ENCODE data around the gene RNASEH2C. TPM values are rescaled to one million over a fixed set of nuclear protein-coding genes. Genes with fewer than 3 reads are reported as not detected.

RNASEH2C gene
- total and polyA plus RNA-seq, 2 of the 4 experiments (the other 2 are of a cell fraction) = 34.8 to 40.0 TPM

- Histone ChIP-seq H2AK5ac (ENCODE audit: low read depth, low read length) (no peak overlapping the region), H2BK5ac (ENCODE audit: low read depth, low read length, poor library complexity, severe bottlenecking) (no peak overlapping the region), H3K9me1 (ENCODE audit: insufficient read depth, low read length) (no peaks in the 10 kb centered on the region), H4K20me1 (ENCODE audit: insufficient read depth, low read length) (no peaks in the 10 kb centered on the region), H4K8ac (ENCODE audit: low read depth in 2 of 2, low read length in 2 of 2) (no peak overlapping the region), H3K36me3 (ENCODE audit: control insufficient read depth, insufficient read depth, low read length) (no peaks in the 10 kb centered on the region), H3K27ac (ENCODE audit: insufficient read depth, low read length) (no peak overlapping the region), H3K9ac (ENCODE audit: low read depth, low read length) (no peak overlapping the region), H2AFZ (replicated peaks; ENCODE audit: low read length, poor library complexity) (no peak overlapping the region), H3K4me1 (ENCODE audit: control insufficient read depth, insufficient read depth, low read length) (no peaks in the 10 kb centered on the region), H3K79me1 (ENCODE audit: low read depth in 1 of 2, low read length in 2 of 2) (no peaks in the 10 kb centered on the region), H2BK20ac (ENCODE audit: low read depth, low read length) (no peak overlapping the region), H3K23ac (ENCODE audit: low read depth, low read length) (no peak overlapping the region), H2BK120ac (ENCODE audit: low read depth, low read length) (no peak overlapping the region), H3K4ac (ENCODE audit: low read depth, low read length) (no peak overlapping the region), H2BK15ac (ENCODE audit: low read depth, low read length) (no peak overlapping the region), H4K5ac (ENCODE audit: low read depth, low read length) (no peak overlapping the region), H3K9me3 (ENCODE audit: control insufficient read depth, insufficient read depth, low read length) (peaks cover 2% of the 10 kb centered on the region; the same call in 1 of the 2 replicates), H3K14ac (replicated peaks; ENCODE audit: low read depth, low read length) (no peak overlapping the region), H3K4me3 (ENCODE audit: insufficient read depth, low read depth, low read length) (no peak overlapping the region), H4K91ac (ENCODE audit: insufficient read depth, low read depth, low read length) (no peak overlapping the region), H2AK9ac (replicated peaks; ENCODE audit: low read depth, low read length, poor library complexity) (no peak overlapping the region), H3K56ac (ENCODE audit: extremely low read depth, insufficient read depth, low read length) (no peak overlapping the region), H3K27me3 (ENCODE audit: control insufficient read depth, insufficient read depth, low read length) (peaks cover 12% of the 10 kb centered on the region), H3K4me2 (ENCODE audit: low read depth, low read length) (no peak overlapping the region), H3K18ac (ENCODE audit: low read depth, low read length) (no peak overlapping the region)
- ATAC-seq (ENCODE audit: low read depth) (no peak), DNase-seq (no peak)
- dilution Hi-C loops (cut with HindIII; ENCODE audit: low sequenced_read_pairs, unreplicated experiment) = no loop called here
- WGBS, 2 experiments (ENCODE audit: extremely low coverage in 2 of 2, insufficient read length in 1 of 2) = 74% methylated on average over 3 of the region's 6 CpGs; no CpG with 5 or more reads in 1 of the 2 experiments
- intact Hi-C loops (cut with micrococcal nuclease) = no loop called here
- POLR2A ChIA-PET (ENCODE audit: unreplicated experiment) = no interaction called here
- in situ Hi-C loops (cut with MboI; ENCODE audit: low sequenced_read_pairs) = no loop called here
- BruUV-seq (replicated peaks) = no TSS peak
- CTCF ChIA-PET = interaction anchor here (2.0 kb wide), 1 partner anchor 15 kb away, joined by 4 read pairs; the partner anchor contains the start of gene KAT5
- TF ChIP-seq POLR2A (IDR thresholded peaks at IDR 0.05; ENCODE audit: low read depth, low read length) (no peak), RCOR1 (IDR thresholded peaks at IDR 0.05; ENCODE audit: insufficient replicate concordance, low read length) (no peak), SMC3 (IDR thresholded peaks at IDR 0.05; ENCODE audit: low read depth, low read length) (no peak), RAD21 (IDR thresholded peaks at IDR 0.05; ENCODE audit: low read length) (no peak), CEBPB (IDR thresholded peaks at IDR 0.05; ENCODE audit: low read depth, low read length) (no peak), BHLHE40 (IDR thresholded peaks at IDR 0.05; ENCODE audit: low read depth, low read length) (no peak)
- TF ChIP-seq, protein P1, sequence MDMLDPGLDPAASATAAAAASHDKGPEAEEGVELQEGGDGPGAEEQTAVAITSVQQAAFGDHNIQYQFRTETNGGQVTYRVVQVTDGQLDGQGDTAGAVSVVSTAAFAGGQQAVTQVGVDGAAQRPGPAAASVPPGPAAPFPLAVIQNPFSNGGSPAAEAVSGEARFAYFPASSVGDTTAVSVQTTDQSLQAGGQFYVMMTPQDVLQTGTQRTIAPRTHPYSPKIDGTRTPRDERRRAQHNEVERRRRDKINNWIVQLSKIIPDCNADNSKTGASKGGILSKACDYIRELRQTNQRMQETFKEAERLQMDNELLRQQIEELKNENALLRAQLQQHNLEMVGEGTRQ (IDR thresholded peaks at IDR 0.05; ENCODE audit: low read depth, low read length) = no peak
- TF ChIP-seq, protein P2, sequence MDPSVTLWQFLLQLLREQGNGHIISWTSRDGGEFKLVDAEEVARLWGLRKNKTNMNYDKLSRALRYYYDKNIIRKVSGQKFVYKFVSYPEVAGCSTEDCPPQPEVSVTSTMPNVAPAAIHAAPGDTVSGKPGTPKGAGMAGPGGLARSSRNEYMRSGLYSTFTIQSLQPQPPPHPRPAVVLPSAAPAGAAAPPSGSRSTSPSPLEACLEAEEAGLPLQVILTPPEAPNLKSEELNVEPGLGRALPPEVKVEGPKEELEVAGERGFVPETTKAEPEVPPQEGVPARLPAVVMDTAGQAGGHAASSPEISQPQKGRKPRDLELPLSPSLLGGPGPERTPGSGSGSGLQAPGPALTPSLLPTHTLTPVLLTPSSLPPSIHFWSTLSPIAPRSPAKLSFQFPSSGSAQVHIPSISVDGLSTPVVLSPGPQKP (IDR thresholded peaks at IDR 0.05; ENCODE audit: borderline replicate concordance, low read depth, low read length) = no peak
Observed at GRCh38 chr11:65726660-65727059, 6.1 kb upstream of the RNASEH2C start.

Measured in IMR-90 (cell line).